Bladder microvascular endothelial cell (primary cell): Measurements from ENCODE around the gene LAPTM4A. TPM values are rescaled to one million over a fixed set of nuclear protein-coding genes. Genes with fewer than 3 reads are reported as not detected.

Source experiments
- total RNA-seq: library from RNA; depleted of rRNA; stranded (reverse); fragments of >200 nt; gene quantifications from 2 replicates; pipeline ENCODE4 v1.2.3, GENCODE V29; 2014

LAPTM4A gene
- total RNA-seq = 76.3 and 170 TPM in 2 replicates

DNA sequence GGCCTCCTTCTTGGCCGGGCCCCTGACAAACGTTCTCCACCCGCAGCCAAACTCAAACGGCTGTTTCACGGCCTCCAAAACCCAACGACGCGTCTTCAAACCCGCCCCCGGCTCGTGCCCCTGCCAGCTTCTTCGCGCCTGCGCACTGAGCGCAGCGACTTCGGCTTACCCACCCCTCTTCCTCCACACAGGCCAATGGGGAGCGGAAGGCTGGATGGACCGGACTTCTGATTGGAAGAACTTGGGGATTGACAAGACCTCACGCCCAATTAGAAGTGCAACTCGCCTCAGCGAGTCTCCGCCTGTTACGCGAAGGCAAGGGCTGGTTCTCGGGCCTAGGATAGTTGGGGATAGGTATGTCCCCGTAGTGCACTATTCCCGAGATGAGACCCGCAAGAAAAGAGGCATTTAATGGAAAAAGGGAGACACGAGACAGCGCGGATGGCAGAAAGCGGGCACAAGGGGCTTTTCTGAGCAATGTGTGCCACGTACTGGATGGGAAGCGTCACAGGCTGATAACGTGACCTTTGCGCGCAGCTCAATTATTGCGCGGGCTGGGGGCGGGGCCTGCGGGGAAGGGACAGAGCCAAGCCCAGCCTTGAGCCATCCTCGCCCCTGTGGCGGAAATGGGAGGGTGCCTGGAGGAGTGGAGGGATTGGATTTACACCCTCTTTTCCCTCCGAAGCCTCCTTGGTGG is at the start of gene LAPTM4A:
TSS of gene LAPTM4A (minus strand) at position 97 of the 697 bp plus-strand sequence. CDS start 108 bp downstream, outside the sequence.

DNA sequence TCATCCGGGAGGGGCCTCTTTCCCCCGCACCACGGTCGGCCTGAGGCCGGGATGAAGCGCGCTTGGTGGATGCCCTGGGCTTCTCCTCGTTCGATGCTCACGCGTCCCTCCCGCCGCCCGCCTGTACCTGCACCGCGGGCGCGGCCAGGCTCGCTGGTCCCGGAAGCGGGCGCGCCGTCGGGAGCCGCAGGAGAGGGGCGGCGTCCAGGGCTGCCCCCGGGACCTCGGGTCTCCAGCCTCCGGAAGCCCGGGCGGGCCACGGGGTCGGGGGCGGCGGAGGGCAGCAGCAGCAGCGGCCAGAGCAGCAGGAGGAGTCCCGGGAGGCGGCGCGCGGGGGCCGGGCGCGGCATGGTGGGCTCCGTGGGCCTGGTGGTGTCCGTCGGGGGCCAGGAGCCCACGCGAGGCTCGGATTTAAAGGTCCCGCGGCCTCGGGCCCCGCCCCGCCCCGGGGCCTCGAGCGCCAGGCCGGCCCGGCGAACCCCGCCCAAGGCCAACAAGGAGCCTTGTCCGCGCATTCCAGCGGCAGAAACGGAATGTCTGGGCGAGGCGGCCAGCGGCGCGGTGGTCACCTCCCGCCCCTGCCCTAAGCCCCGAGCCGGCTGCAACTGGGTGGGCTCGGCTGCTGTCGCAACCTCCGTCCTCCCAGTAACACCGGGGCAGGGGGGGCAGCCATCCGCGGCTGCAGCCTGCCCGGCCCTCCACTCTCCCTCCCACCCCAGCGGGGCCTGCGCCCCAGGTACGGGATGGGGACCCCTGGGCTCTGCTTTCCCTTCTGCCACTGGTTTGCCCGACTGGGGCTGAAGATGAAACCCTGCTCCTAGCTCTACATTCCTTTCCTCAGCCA is 38.9 kb downstream of the LAPTM4A start, which contains the start of gene MATN3:
TSS of gene MATN3 (minus strand) at position 387 of the 844 bp plus-strand sequence. CDS start at position 350, 37 bp downstream.

DNA sequence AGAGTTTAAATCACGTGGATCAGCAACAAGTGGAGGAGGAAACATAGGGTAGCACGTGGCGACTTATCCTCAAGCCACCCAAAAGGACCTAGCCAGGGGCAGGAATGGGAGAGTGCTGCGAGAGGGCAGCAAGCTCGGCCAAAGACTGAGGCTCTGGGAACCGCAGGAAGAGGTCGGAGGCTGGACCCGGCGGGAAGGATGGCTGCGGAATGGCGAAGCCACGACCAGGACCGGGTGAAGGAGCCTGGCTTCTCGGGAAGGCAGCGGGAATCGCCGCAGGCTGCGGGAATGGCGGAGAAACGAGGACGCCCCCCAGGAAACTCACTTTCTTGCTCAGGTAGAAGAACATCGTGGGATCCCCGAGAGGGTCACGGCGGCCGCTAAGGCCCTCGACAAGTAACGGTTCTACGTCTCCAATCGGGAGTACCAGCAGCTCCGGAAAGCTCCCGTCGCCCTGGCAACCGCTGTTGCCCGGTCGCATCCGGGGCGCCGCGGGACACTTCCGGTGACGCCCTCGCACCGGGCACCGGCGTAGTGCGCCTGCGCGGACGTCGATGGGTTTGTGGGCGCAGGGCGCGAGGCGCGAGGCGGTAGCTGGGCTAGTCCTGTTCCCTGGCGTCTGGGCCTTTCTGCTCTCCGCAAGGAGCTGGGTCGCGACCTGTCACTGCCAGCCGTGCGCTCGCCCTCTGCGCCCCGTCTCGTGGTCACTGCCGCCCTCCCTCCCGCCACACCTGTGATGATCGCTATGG is 61.6 kb downstream of the LAPTM4A start, which contains the start of gene WDR35:
TSS of gene WDR35 (minus strand) at position 439 of the 749 bp plus-strand sequence. CDS start at position 349, 90 bp downstream.

Other genes with a start within 250 kb of the LAPTM4A start
- 4.0 and 10.0 TPM in 2 replicates for gene TTC32, start 149.6 kb downstream of the LAPTM4A start, total RNA-seq
- gene WDR35, start 61.5 kb downstream of the LAPTM4A start, total RNA-seq = 5.3 and 12.1 TPM in 2 replicates
- 1.0 and 1.9 TPM in 2 replicates for gene MATN3, start 39.0 kb downstream of the LAPTM4A start, total RNA-seq
- gene SDC1, start 173.5 kb upstream of the LAPTM4A start, total RNA-seq = 0.65 and 1.4 TPM in 2 replicates